Activated T-cell treated with anti-CD3 and anti-CD28 coated beads for 4 hours (primary cell): ENCODE results near the gene EIF6.
"Not testable (repeated sequence)": the region's sequence is repeated elsewhere in the genome, so short reads cannot be mapped to it uniquely, and the experiment has no call there.

Experiments
- DNase-seq: peaks from one replicate; pipeline ENCODE4 v3.0.0-alpha.2; 2020

The EIF6 gene

GRCh38 chr20:35254448-35254999, 30.0 kb downstream of the EIF6 start:
- no peak for DNase-seq

DNA sequence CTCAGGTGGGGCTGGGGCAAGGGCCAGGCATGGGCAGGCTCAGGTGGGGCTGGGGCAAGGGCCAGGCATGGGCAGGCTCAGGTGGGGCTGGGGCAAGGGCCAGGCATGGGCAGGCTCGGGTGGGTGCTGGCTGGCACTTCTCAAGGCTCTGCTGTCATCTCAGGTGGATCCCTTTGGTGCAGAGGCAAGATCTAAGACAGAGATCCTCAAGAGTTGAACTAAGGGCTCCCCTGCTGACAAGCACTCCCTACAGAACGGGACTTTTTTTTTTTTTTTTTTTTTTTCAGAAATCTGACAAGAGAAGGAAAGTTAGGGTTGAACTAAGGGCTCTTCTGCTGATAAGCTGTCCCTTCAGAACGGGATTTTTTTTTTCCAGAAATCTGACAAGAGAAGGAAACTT, 31.6 kb downstream of the EIF6 start:
- no peak for DNase-seq

- DNase-seq: not testable (repeated sequence)
These were observed 32.0 kb downstream of the EIF6 start for GRCh38 chr20:35252598-35252997.

DNA sequence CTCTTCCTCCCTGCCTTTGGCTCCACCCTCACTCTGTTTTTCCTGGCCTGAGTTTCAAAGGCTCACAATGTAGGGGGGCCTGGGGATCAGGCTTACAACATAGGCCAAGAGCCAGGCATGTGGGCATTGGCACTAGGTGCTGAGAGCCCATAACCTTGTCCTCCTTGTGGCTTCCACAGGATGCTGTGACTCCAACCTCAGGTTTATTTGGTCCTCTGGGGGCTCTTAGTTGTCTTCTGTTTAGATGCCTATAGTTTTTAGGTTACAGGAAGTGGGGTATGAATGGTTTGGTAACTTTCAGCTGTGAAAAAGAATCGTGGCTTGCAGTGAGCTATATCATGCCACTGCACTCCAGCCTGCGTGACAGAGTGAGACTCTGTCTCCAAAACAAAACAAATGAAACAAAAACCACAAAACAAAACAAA, 32.5 kb downstream of the EIF6 start:
- DNase-seq: no peak

GRCh38 chr20:35251613-35251940, 33.0 kb downstream of the EIF6 start:
- no peak for DNase-seq

GRCh38 chr20:35248641-35249475, 35.7 kb downstream of the EIF6 start:
- no peak for DNase-seq

GRCh38 chr20:35246723-35247122, 37.8 kb downstream of the EIF6 start:
- DNase-seq: no peak

DNA sequence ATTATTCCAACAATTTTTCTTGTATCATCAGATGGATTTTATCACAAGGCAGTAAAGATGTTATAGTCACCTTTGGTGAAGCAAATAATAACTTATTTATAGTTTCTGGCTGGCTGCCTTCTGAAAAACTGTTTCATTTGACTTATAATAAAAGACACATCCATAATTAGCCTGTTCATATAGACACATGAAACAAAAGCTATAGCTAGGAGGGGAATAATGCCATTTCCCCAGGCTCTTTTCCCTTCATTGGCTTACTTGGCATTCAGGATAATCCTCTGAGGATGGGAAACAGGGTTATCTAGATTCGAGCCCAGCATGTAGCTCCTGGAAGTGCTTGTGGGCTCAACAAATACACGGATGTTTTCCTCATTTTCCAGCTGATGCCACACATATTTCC, 40.6 kb downstream of the EIF6 start:
- DNase-seq: no peak

DNA sequence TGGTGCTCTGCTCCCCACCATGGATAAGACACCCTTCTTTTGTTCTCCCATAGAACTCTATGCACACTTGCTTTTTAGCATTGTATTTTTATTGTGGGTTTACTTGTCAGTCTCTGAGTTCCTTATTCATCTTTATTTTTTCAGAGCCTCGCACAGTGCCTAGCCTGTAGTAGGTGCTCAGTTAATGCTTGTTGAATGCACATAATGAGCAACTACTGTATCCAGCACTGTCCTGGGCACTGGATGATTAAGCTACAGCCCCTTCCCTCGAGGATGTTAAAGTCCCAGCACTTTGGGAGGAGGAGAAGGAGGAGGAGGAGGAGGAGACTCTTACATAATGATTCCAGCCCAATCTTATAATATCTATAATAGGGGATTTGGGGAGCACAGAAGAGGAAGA, 41.3 kb downstream of the EIF6 start:
- no peak for DNase-seq

DNA sequence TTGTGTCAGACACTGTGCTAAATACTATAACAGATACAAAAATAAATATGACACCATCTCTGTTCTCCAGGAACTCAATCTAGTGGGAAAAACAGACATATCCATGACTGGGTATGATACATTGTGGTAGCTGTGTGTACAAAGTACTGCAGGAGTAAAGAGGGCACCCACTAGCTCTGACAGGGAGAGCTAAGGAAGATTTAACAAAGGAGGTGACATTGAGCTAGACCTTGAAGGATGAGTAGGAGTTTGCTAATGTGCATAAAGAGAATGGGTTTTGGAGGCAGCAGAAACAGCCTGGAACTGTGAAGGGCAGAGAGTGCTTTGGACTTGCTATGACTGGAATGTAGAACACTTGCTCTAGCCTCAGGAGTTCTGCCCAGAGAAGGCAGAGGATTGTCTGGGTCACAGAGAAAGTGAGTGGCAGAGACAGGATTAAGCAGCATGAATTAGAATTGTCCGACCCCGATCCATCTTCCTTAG, 43.7 kb downstream of the EIF6 start:
- no peak for DNase-seq

DNA sequence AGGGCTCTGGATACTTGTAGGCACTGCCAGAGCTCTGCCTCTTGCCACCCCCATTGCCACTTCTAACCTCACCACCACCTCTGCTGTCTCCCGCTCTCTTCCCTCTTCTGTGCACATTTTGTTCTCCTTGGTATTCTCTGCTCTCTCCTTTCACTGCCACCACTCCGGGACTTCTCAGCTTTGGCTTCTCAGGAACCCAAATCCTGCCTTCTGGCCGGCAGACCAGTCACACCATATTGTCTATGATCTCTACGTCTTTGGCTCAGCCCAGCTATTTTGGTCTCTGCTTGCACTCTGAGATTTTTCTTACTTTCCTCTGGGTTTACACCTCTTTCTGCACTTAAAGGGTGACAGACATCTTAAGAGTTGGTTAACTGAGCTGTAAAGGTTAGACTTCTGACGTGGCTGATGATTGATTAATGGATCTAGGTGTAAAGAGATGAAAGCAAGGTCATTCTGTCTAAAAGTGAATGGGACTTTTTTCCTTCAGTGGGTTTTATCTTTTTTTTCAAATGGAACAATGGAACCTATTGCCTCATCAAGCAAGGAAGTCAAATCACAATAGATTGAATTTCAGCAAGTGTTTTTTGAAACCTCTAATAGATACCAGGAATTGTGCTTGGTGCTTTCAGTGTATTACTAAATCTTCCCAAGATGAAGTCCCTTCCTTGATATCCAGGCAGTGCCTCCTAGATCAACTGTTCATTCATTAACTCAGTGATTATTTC, 44.3 kb downstream of the EIF6 start:
- no peak for DNase-seq

- no peak for DNase-seq
These were observed 45.8 kb downstream of the EIF6 start for GRCh38 chr20:35238735-35239134.

DNA sequence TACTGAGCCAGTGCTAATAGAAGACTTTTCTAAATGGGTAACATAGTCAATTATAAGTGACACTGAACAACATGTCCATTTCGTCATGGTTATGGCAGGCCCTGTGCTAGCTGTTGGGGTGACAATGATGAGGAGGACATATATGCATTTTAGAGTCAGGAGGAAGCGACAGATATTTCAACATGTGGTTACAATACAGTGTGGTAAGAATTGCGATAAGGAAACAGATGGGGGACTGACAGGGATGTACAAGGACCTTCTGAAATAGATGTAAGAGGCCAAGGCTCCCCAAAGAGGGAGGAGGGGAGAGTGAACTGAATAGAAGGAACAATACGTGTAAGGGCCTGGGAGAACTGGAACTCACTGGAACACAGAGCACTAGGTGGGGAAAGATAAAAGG, 46.4 kb downstream of the EIF6 start:
- no peak for DNase-seq

DNA sequence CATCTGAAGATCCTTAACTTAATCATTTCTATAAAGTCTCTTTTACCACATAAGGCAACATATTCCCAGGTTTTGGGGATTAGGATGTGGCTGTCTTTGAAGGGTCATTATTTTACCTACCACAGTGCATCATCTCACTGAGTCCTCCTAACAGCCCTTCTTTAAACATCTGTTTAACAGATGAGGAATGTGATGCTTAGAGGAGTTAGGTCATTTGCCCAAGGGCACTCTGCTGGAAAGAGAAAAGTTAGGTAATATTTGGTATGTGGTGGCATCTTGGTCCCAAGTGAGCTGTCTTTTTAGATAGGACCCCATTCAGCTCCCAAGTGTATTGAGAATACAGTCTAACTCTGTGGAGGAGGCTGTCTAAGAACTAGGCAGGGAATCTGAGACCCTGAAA, 47.1 kb downstream of the EIF6 start:
- no peak for DNase-seq

GRCh38 chr20:35235881-35236280, 48.7 kb downstream of the EIF6 start:
- DNase-seq: no peak

- no peak for DNase-seq
These were observed 52.0 kb downstream of the EIF6 start for GRCh38 chr20:35232575-35232974.
